ENCODE measurements around the gene ELP6.

Gene ELP6

GRCh38 chr3:47513125-47513929 lies at the start of gene ELP6:
Gene ELP6 (minus strand): TSS chr3:47513712. CDS start chr3:47513590, 122 bp downstream.
- DNase-seq, result peak; percentile 94 to 95

- DNase-seq, result no peak
These were observed 42.8 kb upstream of the ELP6 start for GRCh38 chr3:47556351-47556750.

- DNase-seq, result no peak
These were observed 40.8 kb upstream of the ELP6 start for GRCh38 chr3:47554335-47554734.

- no peak for DNase-seq
These were observed 39.9 kb upstream of the ELP6 start for GRCh38 chr3:47553407-47553806.

- DNase-seq, result no peak
These were observed 29.1 kb upstream of the ELP6 start for GRCh38 chr3:47542471-47543173.

GRCh38 chr3:47541583-47542108 lies 28.1 kb upstream of the ELP6 start:
- DNase-seq, result no peak

- DNase-seq, result no peak
These were observed 26.8 kb upstream of the ELP6 start for GRCh38 chr3:47540281-47540680.

- no peak for DNase-seq
These were observed 23.5 kb upstream of the ELP6 start for GRCh38 chr3:47536967-47537366.

- no peak for DNase-seq
These were observed 22.8 kb upstream of the ELP6 start for GRCh38 chr3:47536221-47536891.

- DNase-seq, result no peak
These were observed 20.5 kb upstream of the ELP6 start for GRCh38 chr3:47533996-47534454.

GRCh38 chr3:47533481-47533880 lies 20.0 kb upstream of the ELP6 start:
- DNase-seq, result no peak

- no peak for DNase-seq
These were observed 14.6 kb upstream of the ELP6 start for GRCh38 chr3:47527952-47528725.

GRCh38 chr3:47525617-47526016 lies 12.1 kb upstream of the ELP6 start:
- DNase-seq, result no peak

GRCh38 chr3:47523310-47524073 lies 10.0 kb upstream of the ELP6 start:
- DNase-seq, result no peak

GRCh38 chr3:47522082-47522987 lies 8.8 kb upstream of the ELP6 start:
- DNase-seq, result peak; percentile 72 to 77

GRCh38 chr3:47520756-47521155 lies 7.2 kb upstream of the ELP6 start:
- no peak for DNase-seq

GRCh38 chr3:47517937-47518336 lies 4.4 kb upstream of the ELP6 start:
- no peak for DNase-seq

GRCh38 chr3:47515864-47516319 lies 2.4 kb upstream of the ELP6 start:
- DNase-seq, result no peak

GRCh38 chr3:47515100-47515499 lies 1.6 kb upstream of the ELP6 start:
- DNase-seq, result no peak

GRCh38 chr3:47512416-47513124 lies 942 bp downstream of the ELP6 start:
- peak; percentile 6 to 11 for DNase-seq
